Measurements from ENCODE around the gene HYLS1.
A peak's percentile ranks its signal among the peaks of the same experiment; 100 is the strongest.

- TF ChIP-seq, protein P1, sequence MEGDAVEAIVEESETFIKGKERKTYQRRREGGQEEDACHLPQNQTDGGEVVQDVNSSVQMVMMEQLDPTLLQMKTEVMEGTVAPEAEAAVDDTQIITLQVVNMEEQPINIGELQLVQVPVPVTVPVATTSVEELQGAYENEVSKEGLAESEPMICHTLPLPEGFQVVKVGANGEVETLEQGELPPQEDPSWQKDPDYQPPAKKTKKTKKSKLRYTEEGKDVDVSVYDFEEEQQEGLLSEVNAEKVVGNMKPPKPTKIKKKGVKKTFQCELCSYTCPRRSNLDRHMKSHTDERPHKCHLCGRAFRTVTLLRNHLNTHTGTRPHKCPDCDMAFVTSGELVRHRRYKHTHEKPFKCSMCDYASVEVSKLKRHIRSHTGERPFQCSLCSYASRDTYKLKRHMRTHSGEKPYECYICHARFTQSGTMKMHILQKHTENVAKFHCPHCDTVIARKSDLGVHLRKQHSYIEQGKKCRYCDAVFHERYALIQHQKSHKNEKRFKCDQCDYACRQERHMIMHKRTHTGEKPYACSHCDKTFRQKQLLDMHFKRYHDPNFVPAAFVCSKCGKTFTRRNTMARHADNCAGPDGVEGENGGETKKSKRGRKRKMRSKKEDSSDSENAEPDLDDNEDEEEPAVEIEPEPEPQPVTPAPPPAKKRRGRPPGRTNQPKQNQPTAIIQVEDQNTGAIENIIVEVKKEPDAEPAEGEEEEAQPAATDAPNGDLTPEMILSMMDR (IDR thresholded peaks at IDR 0.05 in 8 of 11, conservative IDR thresholded peaks at IDR 0.05 in 3 of 11) = peak in 8 of 11 experiments; percentile 9 to 47 (median 24)
- TF ChIP-seq POLR2A (IDR thresholded peaks at IDR 0.05) = no peak
Observed at GRCh38 chr11:125871391-125872137, 15.9 kb upstream of the HYLS1 start.

Data from spleen (tissue), 7 donors.